Smooth muscle cell (in vitro differentiated cells): ENCODE measurements around the gene ETNK1. TPM values are rescaled to one million over a fixed set of nuclear protein-coding genes. Genes with fewer than 3 reads are reported as not detected.

ENCODE experiments used
- DNase-seq: peaks from one replicate; lab custom pipeline; 2025; ENCODE audit not compliant: unreplicated experiment; lab: John Stamatoyannopoulos, UW
- H2AFZ ChIP-seq: fragments of 200-600 bp; sonication (generic); 2 replicates; pipeline ENCODE4 v1.6.0; 2016; ENCODE audit warnings: antibody characterized with exemption, low read depth, mild to moderate bottlenecking
- H3F3A ChIP-seq: fragments of 200-600 bp; sonication (generic); 2 replicates; pipeline ENCODE4 v1.6.0; 2017; ENCODE audit warnings: antibody characterized with exemption, low read depth
- H3K27ac ChIP-seq: fragments of 200-600 bp; sonication (generic); 2 replicates; pipeline ENCODE4 v1.5.1; 2016; ENCODE audit warnings: low read depth, mild to moderate bottlenecking
- H3K27me3 ChIP-seq: fragments of 200-600 bp; sonication (generic); 2 replicates; pipeline ENCODE4 v1.6.1; 2016; ENCODE audit warnings: low read depth, mild to moderate bottlenecking
- H3K36me3 ChIP-seq: fragments of 200-600 bp; sonication (generic); 2 replicates; pipeline ENCODE4 v1.5.1; 2016; ENCODE audit warnings: low read depth
- H3K4me1 ChIP-seq: fragments of 200-600 bp; sonication (generic); 2 replicates; pipeline ENCODE4 v1.5.1; 2016; ENCODE audit warnings: low read depth
- H3K4me2 ChIP-seq: fragments of 200-600 bp; sonication (generic); 2 replicates; pipeline ENCODE4 v1.6.0; 2016; ENCODE audit warnings: mild to moderate bottlenecking
- H3K4me3 ChIP-seq: fragments of 200-600 bp; sonication (generic); 2 replicates; pipeline ENCODE4 v1.5.1; 2016; ENCODE audit warnings: mild to moderate bottlenecking
- H3K79me2 ChIP-seq: fragments of 200-600 bp; sonication (generic); 2 replicates; pipeline ENCODE4 v1.6.0; 2016; ENCODE audit warnings: low read depth, mild to moderate bottlenecking
- H3K9ac ChIP-seq: fragments of 200-600 bp; sonication (generic); 2 replicates; pipeline ENCODE4 v1.6.0; 2016; ENCODE audit warnings: low read depth
- H3K9me3 ChIP-seq: fragments of 200-600 bp; sonication (generic); replicated peaks from 2 replicates; pipeline ENCODE4 v1.5.1; 2016; ENCODE audit warnings: low read depth
- H4K20me1 ChIP-seq: fragments of 200-600 bp; sonication (generic); 2 replicates; pipeline ENCODE4 v1.6.0; 2016; ENCODE audit warnings: low read depth
- WGBS: methylation state at CpG from one replicate; pipeline ENCODE4 v1.1.7; 2016; ENCODE audit warnings: low lambda C conversion rate; 5-methylcytosine and 5-hydroxymethylcytosine counted together
- polyA plus RNA-seq: library from polyadenylated mRNA; unstranded; fragments of >200 nt; fragmentation: Nextera tagmentation; extraction: Ambion mirVana; gene quantifications from 2 replicates; pipeline ENCODE4 v1.2.1, GENCODE V29; 2016
- total RNA-seq: library from RNA; depleted of rRNA; stranded (reverse); fragments of >200 nt; gene quantifications from 2 replicates; pipeline ENCODE4 v1.2.3, GENCODE V29; 2014
- TF ChIP-seq, protein P1 (sequence below): fragments of 200-600 bp; sonication (generic); IDR thresholded peaks from 2 replicates; pipeline ENCODE4 v1.5.1; 2017; ENCODE audit warnings: borderline replicate concordance, mild to moderate bottlenecking, antibody characterized with exemption; ENCODE audit not compliant: insufficient read depth, poor library complexity, severe bottlenecking

Gene ETNK1
- total and polyA plus RNA-seq, 2 experiments from 2014 or later, result 19.2 to 35.7 TPM

DNA sequence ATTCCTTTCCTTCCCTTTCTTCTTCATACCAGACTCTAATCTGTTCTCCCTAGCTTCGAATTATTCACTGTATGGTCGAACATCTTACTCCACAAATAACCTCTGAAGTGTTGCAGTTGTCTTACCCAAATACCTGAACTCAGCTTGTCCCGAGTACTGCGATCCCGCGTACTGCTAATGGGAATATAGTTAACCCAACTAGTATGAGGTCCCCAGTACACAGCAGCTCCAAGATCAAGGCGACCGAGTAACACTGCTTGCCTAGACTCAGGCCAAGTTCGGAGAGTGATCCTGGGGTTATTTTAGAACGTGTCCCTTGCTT, 462 bp upstream of the ETNK1 start:
- H3K27me3 ChIP-seq, result no peaks in the 10 kb centered on the region
- H3K27ac ChIP-seq, result peak overlapping the region; percentile 99
- TF ChIP-seq, protein P1, sequence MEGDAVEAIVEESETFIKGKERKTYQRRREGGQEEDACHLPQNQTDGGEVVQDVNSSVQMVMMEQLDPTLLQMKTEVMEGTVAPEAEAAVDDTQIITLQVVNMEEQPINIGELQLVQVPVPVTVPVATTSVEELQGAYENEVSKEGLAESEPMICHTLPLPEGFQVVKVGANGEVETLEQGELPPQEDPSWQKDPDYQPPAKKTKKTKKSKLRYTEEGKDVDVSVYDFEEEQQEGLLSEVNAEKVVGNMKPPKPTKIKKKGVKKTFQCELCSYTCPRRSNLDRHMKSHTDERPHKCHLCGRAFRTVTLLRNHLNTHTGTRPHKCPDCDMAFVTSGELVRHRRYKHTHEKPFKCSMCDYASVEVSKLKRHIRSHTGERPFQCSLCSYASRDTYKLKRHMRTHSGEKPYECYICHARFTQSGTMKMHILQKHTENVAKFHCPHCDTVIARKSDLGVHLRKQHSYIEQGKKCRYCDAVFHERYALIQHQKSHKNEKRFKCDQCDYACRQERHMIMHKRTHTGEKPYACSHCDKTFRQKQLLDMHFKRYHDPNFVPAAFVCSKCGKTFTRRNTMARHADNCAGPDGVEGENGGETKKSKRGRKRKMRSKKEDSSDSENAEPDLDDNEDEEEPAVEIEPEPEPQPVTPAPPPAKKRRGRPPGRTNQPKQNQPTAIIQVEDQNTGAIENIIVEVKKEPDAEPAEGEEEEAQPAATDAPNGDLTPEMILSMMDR, result no peak
- WGBS, result 18% methylated on average over 10 of the region's 10 CpGs
- peak overlapping the region; percentile 95 for H3K9ac ChIP-seq
- H3K9me3 ChIP-seq, result no peaks in the 10 kb centered on the region
- no peaks in the 10 kb centered on the region for H3K36me3 ChIP-seq
- H3F3A ChIP-seq, result peaks cover 9% of the 10 kb centered on the region
- H3K4me2 ChIP-seq, result peak overlapping the region; percentile 94
- H3K4me1 ChIP-seq, result peaks cover 34% of the 10 kb centered on the region
- H4K20me1 ChIP-seq, result peaks cover 28% of the 10 kb centered on the region
- peak overlapping the region; percentile 85 for H3K4me3 ChIP-seq
- H3K79me2 ChIP-seq, result peaks cover 43% of the 10 kb centered on the region
- peak overlapping the region; percentile 100 for H2AFZ ChIP-seq
- DNase-seq, result no peak

DNA sequence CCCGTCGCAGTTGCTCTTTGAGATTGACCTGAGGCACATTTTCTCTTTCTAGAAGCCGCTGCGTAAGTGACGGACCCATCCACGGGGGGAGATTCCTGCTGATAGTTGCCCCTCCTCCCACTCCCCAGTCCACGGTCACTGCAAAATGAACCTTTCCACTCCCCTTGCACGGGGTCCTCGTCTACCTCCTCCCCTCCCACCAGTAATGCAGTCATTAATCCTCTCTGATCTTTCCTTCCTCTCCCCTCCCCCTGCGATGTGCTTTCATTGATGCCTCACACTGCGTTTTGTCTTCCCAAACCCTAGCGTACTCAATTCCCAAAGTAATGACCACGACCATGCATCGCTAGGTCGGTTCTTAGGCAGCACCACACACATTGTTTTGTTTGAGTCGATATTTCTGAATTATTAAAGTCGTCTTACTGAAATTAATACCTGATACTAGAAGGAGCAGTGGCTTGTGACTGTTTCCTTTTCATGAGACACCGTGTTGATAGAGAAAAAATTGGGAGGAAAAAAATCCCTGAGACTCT, 857 bp downstream of the ETNK1 start:
- H3K27me3 ChIP-seq, result no peaks in the 10 kb centered on the region
- H2AFZ ChIP-seq, result peak overlapping the region; percentile 29
- peaks cover 56% of the 10 kb centered on the region for H3K79me2 ChIP-seq
- H4K20me1 ChIP-seq, result peaks cover 40% of the 10 kb centered on the region
- H3K4me1 ChIP-seq, result peaks cover 34% of the 10 kb centered on the region
- H3K4me3 ChIP-seq, result peak overlapping the region; percentile 85
- H3K9me3 ChIP-seq, result no peaks in the 10 kb centered on the region
- peak overlapping the region; percentile 94 for H3K4me2 ChIP-seq
- H3K9ac ChIP-seq, result peak overlapping the region; percentile 95
- no peak for DNase-seq
- H3K27ac ChIP-seq, result peak overlapping the region; percentile 99
- peaks cover 9% of the 10 kb centered on the region for H3F3A ChIP-seq
- under 1% methylated on average over 18 of the region's 18 CpGs for WGBS
- TF ChIP-seq, protein P1, result no peak
- no peaks in the 10 kb centered on the region for H3K36me3 ChIP-seq

DNA sequence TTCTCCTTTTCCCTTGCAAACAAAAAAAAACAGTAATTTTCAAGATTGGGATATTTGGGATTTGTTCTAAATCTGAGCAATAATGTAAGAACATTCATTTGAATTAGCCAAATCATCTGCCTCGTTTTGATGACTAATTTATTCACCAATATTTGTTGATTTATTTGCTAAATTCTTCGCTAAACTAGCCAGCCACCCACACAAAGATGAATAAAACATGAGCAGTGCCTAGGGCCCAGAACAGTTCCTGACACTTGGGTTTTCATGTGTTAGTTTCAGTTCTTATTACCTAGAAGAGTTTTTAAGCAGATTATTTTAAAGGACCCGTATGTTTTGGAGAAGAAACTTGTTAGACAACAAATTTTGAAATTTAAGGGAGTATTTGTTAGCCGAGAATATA, 1.4 kb downstream of the ETNK1 start:
- peak overlapping the region; percentile 29 for H2AFZ ChIP-seq
- H4K20me1 ChIP-seq, result peaks cover 43% of the 10 kb centered on the region
- H3K4me2 ChIP-seq, result peak overlapping the region; percentile 94

DNA sequence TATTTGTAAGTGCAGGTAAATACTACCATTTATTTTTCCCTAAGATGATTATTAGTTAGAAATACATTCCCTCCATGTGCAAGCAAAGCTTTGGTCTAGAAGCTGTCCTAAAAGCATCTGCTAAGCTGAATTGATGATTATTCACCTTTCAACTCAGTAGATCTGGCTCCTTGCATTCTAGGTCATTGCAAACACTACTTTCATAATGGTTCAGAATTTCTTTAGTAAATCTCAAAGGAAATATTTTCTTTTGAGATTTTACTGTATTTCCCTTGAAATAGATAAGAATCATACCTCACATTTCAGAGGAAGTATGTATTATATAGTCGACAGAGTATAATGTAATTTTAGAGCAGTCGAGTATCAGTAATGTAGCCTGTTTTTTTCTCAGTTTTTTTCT, 2.4 kb downstream of the ETNK1 start:
- Histone ChIP-seq H3K27ac (peak overlapping the region; percentile 99), H3K4me2 (peak overlapping the region; percentile 94), H3K79me2 (peaks cover 68% of the 10 kb centered on the region), H3K27me3 (no peaks in the 10 kb centered on the region), H3K36me3 (no peaks in the 10 kb centered on the region), H3K9ac (peak overlapping the region; percentile 95), H3F3A (peaks cover 9% of the 10 kb centered on the region), H3K4me3 (peak overlapping the region; percentile 85), H2AFZ (no peak overlapping the region), H3K9me3 (no peaks in the 10 kb centered on the region), H3K4me1 (peaks cover 34% of the 10 kb centered on the region), H4K20me1 (peaks cover 52% of the 10 kb centered on the region)
- DNase-seq, result no peak
- TF ChIP-seq, protein P1, result no peak
- 83% methylated on average over 2 of the region's 2 CpGs for WGBS

More for the DNA sequence above, 1.4 kb downstream of the ETNK1 start:
- H3K27me3 ChIP-seq, result no peaks in the 10 kb centered on the region
- TF ChIP-seq, protein P1, result no peak
- peak overlapping the region; percentile 95 for H3K9ac ChIP-seq
- H3K79me2 ChIP-seq, result peaks cover 58% of the 10 kb centered on the region
- H3F3A ChIP-seq, result peaks cover 9% of the 10 kb centered on the region
- DNase-seq, result no peak
- no peaks in the 10 kb centered on the region for H3K9me3 ChIP-seq
- H3K4me3 ChIP-seq, result peak overlapping the region; percentile 85
- peaks cover 34% of the 10 kb centered on the region for H3K4me1 ChIP-seq
- peak overlapping the region; percentile 99 for H3K27ac ChIP-seq
- H3K36me3 ChIP-seq, result no peaks in the 10 kb centered on the region
- WGBS, result 9% methylated on average over 4 of the region's 4 CpGs
